Erythroblast (primary cell): Measurements from ENCODE around the gene YIF1A.

Experiments used
- GATA1 ChIP-seq: IDR thresholded peaks from 2 replicates; pipeline ENCODE4 v1.6.1; 2011; ENCODE audit warnings: low read depth, mild to moderate bottlenecking, control low read depth, low read length, moderate library complexity
- POLR2A ChIP-seq: IDR thresholded peaks from 2 replicates; pipeline ENCODE4 v1.6.1; 2011; ENCODE audit warnings: mild to moderate bottlenecking, low read length

DNA sequence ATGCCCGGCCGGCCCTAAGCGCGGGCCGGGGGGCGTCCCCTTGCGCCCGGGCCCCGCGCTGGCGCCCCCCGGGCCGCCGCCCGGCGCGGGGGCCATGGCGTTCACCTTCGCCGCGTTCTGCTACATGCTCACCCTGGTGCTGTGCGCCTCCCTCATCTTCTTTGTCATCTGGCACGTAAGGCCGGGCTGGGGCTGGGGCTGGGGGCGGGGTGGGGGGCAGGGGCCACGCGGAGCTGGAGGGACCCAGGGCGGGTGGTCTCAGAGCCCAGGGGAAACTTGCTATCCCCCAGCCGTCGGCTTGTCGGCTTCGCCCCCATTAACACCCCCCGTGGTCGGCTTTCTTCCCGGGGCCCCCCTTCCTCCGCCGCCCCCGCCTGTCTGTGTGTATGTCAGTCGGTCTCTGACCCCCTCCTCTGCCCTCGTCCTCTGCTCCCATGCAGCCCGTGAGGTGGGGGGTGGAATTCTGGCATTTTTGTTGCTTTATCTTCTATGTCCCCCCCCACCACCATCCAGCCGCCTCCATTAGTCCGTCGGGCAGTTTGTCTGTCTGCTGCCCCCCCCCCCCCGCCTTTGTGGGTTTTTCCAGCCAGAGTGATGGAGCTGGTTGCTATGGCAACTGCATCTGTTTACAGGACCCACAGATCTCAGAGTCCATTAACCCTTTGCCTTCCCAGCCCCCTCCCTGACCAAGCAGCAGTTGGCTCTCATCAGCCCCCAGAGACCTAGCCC is 10.4 kb downstream of the YIF1A start:
- no peak for TF ChIP-seq POLR2A
- no peak for TF ChIP-seq GATA1
